ENCODE results near the gene MCM10. TPM values are rescaled to one million over a fixed set of nuclear protein-coding genes. Genes with fewer than 3 reads are reported as not detected.

The MCM10 gene
- total and polyA plus RNA-seq, 2 of the 8 experiments (the other 6 are each of a cell fraction or from before 2014, with no cell fraction given) = 9.8 to 60.3 TPM

DNA sequence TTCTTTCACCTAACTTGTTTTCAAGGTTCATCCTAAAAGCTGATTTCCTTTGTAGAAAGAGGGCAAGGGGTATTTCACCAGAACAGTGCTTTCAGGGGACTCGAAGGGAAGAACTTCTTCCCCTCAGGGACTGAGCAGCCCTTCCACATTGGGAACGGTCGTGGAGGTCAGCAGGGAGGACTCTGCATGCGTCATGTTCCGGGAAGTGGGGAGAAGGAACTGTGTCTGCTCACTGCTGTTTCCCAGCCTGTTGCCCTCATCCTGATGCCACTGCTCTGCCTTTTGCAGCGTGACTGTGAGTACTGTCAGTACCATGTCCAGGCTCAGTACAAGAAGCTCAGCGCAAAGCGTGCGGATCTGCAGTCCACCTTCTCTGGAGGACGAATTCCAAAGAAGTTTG lies 27.2 kb downstream of the MCM10 start:
- peaks cover 46 to 91% (median 75%) of the 10 kb centered on the region in 4 experiments for H3K36me3 ChIP-seq (ENCODE audit: control insufficient read depth in 2 of 4, insufficient read depth in 4 of 4, low read length in 3 of 4)
- 91% methylated on average over 10 of the region's 10 CpGs; no CpG with 5 or more reads in 1 of the 2 experiments for WGBS, 2 experiments (ENCODE audit: extremely low coverage in 1 of 2, insufficient coverage in 1 of 2, insufficient read length in 1 of 2, insufficient replicate concordance in 2 of 2, low coverage in 1 of 2, low lambda C conversion rate in 2 of 2, missing lambda C conversion rate in 1 of 2)
- no peak for TF ChIP-seq CTBP2 (IDR thresholded peaks at IDR 0.05; ENCODE audit: borderline replicate concordance, insufficient read depth, insufficient read length, low read length)
- TF ChIP-seq ZNF274 (IDR thresholded peaks at IDR 0.05; ENCODE audit: borderline replicate concordance, extremely low read depth, low read length) = no peak
- TF ChIP-seq RBBP5 (IDR thresholded peaks at IDR 0.05; ENCODE audit: borderline replicate concordance, low read depth, low read length) = no peak
- no peak for TF ChIP-seq SAP30 (IDR thresholded peaks at IDR 0.05; ENCODE audit: insufficient read depth, insufficient replicate concordance, low read length)
- TF ChIP-seq SRF (IDR thresholded peaks at IDR 0.05; ENCODE audit: low read depth, low read length) = no peak
- TF ChIP-seq SIX5 (IDR thresholded peaks at IDR 0.05; ENCODE audit: low read depth, low read length) = no peak
- TF ChIP-seq RNF2 (IDR thresholded peaks at IDR 0.05; ENCODE audit: borderline replicate concordance, low read depth, low read length, missing control alignments, poor library complexity, severe bottlenecking) = no peak
- TF ChIP-seq EGR1 (IDR thresholded peaks at IDR 0.05; ENCODE audit: borderline replicate concordance, low read depth, low read length) = no peak
- TF ChIP-seq SP1 (IDR thresholded peaks at IDR 0.05; ENCODE audit: low read depth, low read length) = no peak
- TF ChIP-seq TAF1 (IDR thresholded peaks at IDR 0.05; ENCODE audit: low read depth, low read length) = no peak
- no peak for TF ChIP-seq RFX5 (IDR thresholded peaks at IDR 0.05; ENCODE audit: borderline replicate concordance, low read depth, low read length)
- TF ChIP-seq, protein P1, sequence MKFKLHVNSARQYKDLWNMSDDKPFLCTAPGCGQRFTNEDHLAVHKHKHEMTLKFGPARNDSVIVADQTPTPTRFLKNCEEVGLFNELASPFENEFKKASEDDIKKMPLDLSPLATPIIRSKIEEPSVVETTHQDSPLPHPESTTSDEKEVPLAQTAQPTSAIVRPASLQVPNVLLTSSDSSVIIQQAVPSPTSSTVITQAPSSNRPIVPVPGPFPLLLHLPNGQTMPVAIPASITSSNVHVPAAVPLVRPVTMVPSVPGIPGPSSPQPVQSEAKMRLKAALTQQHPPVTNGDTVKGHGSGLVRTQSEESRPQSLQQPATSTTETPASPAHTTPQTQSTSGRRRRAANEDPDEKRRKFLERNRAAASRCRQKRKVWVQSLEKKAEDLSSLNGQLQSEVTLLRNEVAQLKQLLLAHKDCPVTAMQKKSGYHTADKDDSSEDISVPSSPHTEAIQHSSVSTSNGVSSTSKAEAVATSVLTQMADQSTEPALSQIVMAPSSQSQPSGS (IDR thresholded peaks at IDR 0.05; ENCODE audit: low read length) = no peak

More for the DNA sequence above, 27.2 kb downstream of the MCM10 start:
- Histone ChIP-seq H2BK15ac (ENCODE audit: low read length) (no peak overlapping the region), H3K4me1 (replicated peaks in 1 of 4; ENCODE audit: control insufficient read depth in 3 of 4, insufficient read depth in 4 of 4, low read length in 3 of 4) (no peaks in the 10 kb centered on the region), H3K23ac (ENCODE audit: insufficient read length) (no peak overlapping the region), H3K56ac (replicated peaks; ENCODE audit: insufficient read length, low read depth, low read length) (no peak overlapping the region), H2BK20ac (ENCODE audit: low read length) (no peak overlapping the region), H2BK5ac (ENCODE audit: low read depth, low read length) (no peak overlapping the region), H3K27me3 (replicated peaks in 1 of 4; ENCODE audit: control insufficient read depth in 3 of 4, extremely low read depth in 1 of 4, insufficient read depth in 3 of 4, low read length in 3 of 4) (no peaks in the 10 kb centered on the region), H2BK12ac (ENCODE audit: low read depth, low read length) (no peak overlapping the region), H4K91ac (replicated peaks; ENCODE audit: insufficient read length, low read length) (no peak overlapping the region), H3K27ac (ENCODE audit: low read depth, low read length) (no peak overlapping the region), H4K5ac (ENCODE audit: insufficient read length, low read depth, low read length) (no peak overlapping the region), H3K4ac (replicated peaks; ENCODE audit: insufficient read length, low read depth, low read length) (no peak overlapping the region), H3K4me3 (ENCODE audit: extremely low read depth in 1 of 4, insufficient read depth in 2 of 4, low read depth in 3 of 4, low read length in 4 of 4) (no peak overlapping the region), H3K4me2 (ENCODE audit: insufficient read depth in 1 of 2, low read depth in 2 of 2, low read length in 2 of 2) (no peak overlapping the region), H3K23me2 (ENCODE audit: low read depth, low read length) (no peaks in the 10 kb centered on the region), H4K20me1 (replicated peaks in 1 of 2; ENCODE audit: control insufficient read depth in 1 of 2, insufficient read depth in 2 of 2, low read length in 2 of 2) (peaks cover 0 to 5% of the 10 kb centered on the region in 2 experiments), H3K9me3 (ENCODE audit: insufficient read depth in 2 of 2, low read depth in 1 of 2, low read length in 1 of 2) (no peaks in the 10 kb centered on the region), H4K8ac (ENCODE audit: extremely low read depth, insufficient read depth, low read length) (0 out of 2 replicates have a peak overlapping the region, but pooled peaks have one; percentile 23), H3K14ac (ENCODE audit: insufficient read length) (no peak overlapping the region), H2AFZ (ENCODE audit: low read length) (no peak overlapping the region), H3K18ac (ENCODE audit: extremely low read depth, low read length) (no peak overlapping the region), H3K9ac (replicated peaks in 1 of 4; ENCODE audit: extremely low read depth in 1 of 4, low read depth in 3 of 4, low read length in 3 of 4) (no peak overlapping the region), H2AK5ac (ENCODE audit: low read depth, low read length) (no peak overlapping the region), H3K79me1 (ENCODE audit: low read depth, low read length) (no peaks in the 10 kb centered on the region; the same call in 1 of the 2 replicates), H2BK120ac (replicated peaks; ENCODE audit: low read depth, low read length) (no peak overlapping the region), H3K79me2 (ENCODE audit: control insufficient read depth in 1 of 2, insufficient read depth in 2 of 2, low read length in 2 of 2) (no peaks in the 10 kb centered on the region)
- POLR2A ChIA-PET (ENCODE audit: partially characterized antibody) = interaction anchor here (0.7 to 1.4 kb wide), 2 partner anchors 11 to 144 kb away, joined by 3 to 4 read pairs; no protein-coding TSS in a partner anchor
- DNase-seq (ENCODE audit: low read depth in 1 of 2, low spot score in 2 of 2) (no peak), FAIRE-seq (no peak)
- CTCF ChIA-PET (ENCODE audit: partially characterized antibody) = interaction anchor here (0.6 kb wide), 2 partner anchors 32 to 408 kb away, joined by 3 to 4 read pairs; no protein-coding TSS in a partner anchor

Measured in H1 (cell line).